Uterus (tissue), 2 donors: ENCODE data around the gene ERG.

Source experiments
- CTCF ChIP-seq, 4 experiments: fragments of 200-600 bp in 2 of 4; fragments of 450-650 bp in 2 of 4; sonication (generic) in 2 of 4; IDR thresholded peaks; one replicate each; pipeline ENCODE4 v1.5.1; 2016 to 2019; ENCODE audit warnings: antibody characterized with exemption in 4 of 4, mild to moderate bottlenecking in 2 of 4, moderate library complexity in 1 of 4
- POLR2A ChIP-seq, 2 donors: fragments of 450-650 bp; IDR thresholded peaks; one replicate each; pipeline ENCODE4 v1.6.1; 2016; ENCODE audit warnings: antibody characterized with exemption in 2 of 2, mild to moderate bottlenecking in 1 of 2, moderate library complexity in 1 of 2

- TF ChIP-seq CTCF (IDR thresholded peaks at IDR 0.05) (no peak), POLR2A (IDR thresholded peaks at IDR 0.05) (no peak)
These were observed 73.8 kb downstream of the ERG start for GRCh38 chr21:38424305-38425019.
